ENCODE measurements around the gene POTED.
"Not testable (repeated sequence)": the region's sequence is repeated elsewhere in the genome, so short reads cannot be mapped to it uniquely, and the experiment has no call there.

POTED gene

GRCh38 chr21:13609477-13609876, at the start of gene POTED:
Gene POTED (plus strand): TSS chr21:13609777. CDS start chr21:13610229, 452 bp downstream.
- not testable (repeated sequence) for DNase-seq

- DNase-seq: not testable (repeated sequence)
These were observed 40.5 kb downstream of the POTED start for GRCh38 chr21:13650101-13650500.

- not testable (repeated sequence) for DNase-seq
These were observed 42.2 kb downstream of the POTED start for GRCh38 chr21:13651746-13652145.
